Measurements from ENCODE around the gene IGFBP2. TPM values are rescaled to one million over a fixed set of nuclear protein-coding genes. Genes with fewer than 3 reads are reported as not detected.

The IGFBP2 gene
- polyA plus RNA-seq, 1 of the 3 experiments (the other 2 are of a cell fraction) = 695 TPM

- 83% methylated on average over 7 of the region's 7 CpGs for WGBS (ENCODE audit: low lambda C conversion rate)
- no peak overlapping the region for H3K27ac ChIP-seq (ENCODE audit: low read depth in 2 of 2, low read length in 1 of 2)
- CTCF ChIA-PET = interaction anchor here (1.1 to 1.9 kb wide), 2 partner anchors 91 to 465 kb away, joined by 4 to 8 read pairs; no protein-coding TSS in a partner anchor
- TF ChIP-seq REST (IDR thresholded peaks at IDR 0.05; ENCODE audit: low read depth, low read length) (no peak), RFX5 (IDR thresholded peaks at IDR 0.05; ENCODE audit: low read length) (no peak), RCOR1 (IDR thresholded peaks at IDR 0.05; ENCODE audit: low read length) (no peak), EP300 (IDR thresholded peaks at IDR 0.05; ENCODE audit: borderline replicate concordance in 1 of 2, low read depth in 1 of 2, low read length in 1 of 2) (no peak), RAD21 (IDR thresholded peaks at IDR 0.05; ENCODE audit: low read length) (no peak), GABPA (IDR thresholded peaks at IDR 0.05; ENCODE audit: low read depth) (no peak), POLR2AphosphoS5 (IDR thresholded peaks at IDR 0.05; ENCODE audit: low read depth, low read length) (no peak), GATA2 (CRISPR knock-in tag; IDR thresholded peaks at IDR 0.05) (no peak), SMC3 (IDR thresholded peaks at IDR 0.05; ENCODE audit: low read depth, low read length) (no peak), RXRA (IDR thresholded peaks at IDR 0.05; ENCODE audit: borderline replicate concordance, low read depth) (no peak), SIN3A (IDR thresholded peaks at IDR 0.05; ENCODE audit: borderline replicate concordance, low read depth, low read length) (no peak), MXI1 (IDR thresholded peaks at IDR 0.05; ENCODE audit: low read depth, low read length) (no peak), ELF1 (IDR thresholded peaks at IDR 0.05) (no peak), MEF2A (IDR thresholded peaks at IDR 0.05; ENCODE audit: borderline replicate concordance, low read depth) (no peak), TCF12 (IDR thresholded peaks at IDR 0.05) (no peak), FOXM1 (IDR thresholded peaks at IDR 0.05; ENCODE audit: low read depth) (no peak)
- TF ChIP-seq, protein P1, sequence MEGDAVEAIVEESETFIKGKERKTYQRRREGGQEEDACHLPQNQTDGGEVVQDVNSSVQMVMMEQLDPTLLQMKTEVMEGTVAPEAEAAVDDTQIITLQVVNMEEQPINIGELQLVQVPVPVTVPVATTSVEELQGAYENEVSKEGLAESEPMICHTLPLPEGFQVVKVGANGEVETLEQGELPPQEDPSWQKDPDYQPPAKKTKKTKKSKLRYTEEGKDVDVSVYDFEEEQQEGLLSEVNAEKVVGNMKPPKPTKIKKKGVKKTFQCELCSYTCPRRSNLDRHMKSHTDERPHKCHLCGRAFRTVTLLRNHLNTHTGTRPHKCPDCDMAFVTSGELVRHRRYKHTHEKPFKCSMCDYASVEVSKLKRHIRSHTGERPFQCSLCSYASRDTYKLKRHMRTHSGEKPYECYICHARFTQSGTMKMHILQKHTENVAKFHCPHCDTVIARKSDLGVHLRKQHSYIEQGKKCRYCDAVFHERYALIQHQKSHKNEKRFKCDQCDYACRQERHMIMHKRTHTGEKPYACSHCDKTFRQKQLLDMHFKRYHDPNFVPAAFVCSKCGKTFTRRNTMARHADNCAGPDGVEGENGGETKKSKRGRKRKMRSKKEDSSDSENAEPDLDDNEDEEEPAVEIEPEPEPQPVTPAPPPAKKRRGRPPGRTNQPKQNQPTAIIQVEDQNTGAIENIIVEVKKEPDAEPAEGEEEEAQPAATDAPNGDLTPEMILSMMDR (IDR thresholded peaks at IDR 0.05) = no peak
- TF ChIP-seq, protein P2, sequence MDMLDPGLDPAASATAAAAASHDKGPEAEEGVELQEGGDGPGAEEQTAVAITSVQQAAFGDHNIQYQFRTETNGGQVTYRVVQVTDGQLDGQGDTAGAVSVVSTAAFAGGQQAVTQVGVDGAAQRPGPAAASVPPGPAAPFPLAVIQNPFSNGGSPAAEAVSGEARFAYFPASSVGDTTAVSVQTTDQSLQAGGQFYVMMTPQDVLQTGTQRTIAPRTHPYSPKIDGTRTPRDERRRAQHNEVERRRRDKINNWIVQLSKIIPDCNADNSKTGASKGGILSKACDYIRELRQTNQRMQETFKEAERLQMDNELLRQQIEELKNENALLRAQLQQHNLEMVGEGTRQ (IDR thresholded peaks at IDR 0.05; ENCODE audit: borderline replicate concordance, low read depth, low read length) = no peak
- TF ChIP-seq, protein P3, sequence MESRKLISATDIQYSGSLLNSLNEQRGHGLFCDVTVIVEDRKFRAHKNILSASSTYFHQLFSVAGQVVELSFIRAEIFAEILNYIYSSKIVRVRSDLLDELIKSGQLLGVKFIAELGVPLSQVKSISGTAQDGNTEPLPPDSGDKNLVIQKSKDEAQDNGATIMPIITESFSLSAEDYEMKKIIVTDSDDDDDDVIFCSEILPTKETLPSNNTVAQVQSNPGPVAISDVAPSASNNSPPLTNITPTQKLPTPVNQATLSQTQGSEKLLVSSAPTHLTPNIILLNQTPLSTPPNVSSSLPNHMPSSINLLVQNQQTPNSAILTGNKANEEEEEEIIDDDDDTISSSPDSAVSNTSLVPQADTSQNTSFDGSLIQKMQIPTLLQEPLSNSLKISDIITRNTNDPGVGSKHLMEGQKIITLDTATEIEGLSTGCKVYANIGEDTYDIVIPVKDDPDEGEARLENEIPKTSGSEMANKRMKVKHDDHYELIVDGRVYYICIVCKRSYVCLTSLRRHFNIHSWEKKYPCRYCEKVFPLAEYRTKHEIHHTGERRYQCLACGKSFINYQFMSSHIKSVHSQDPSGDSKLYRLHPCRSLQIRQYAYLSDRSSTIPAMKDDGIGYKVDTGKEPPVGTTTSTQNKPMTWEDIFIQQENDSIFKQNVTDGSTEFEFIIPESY (IDR thresholded peaks at IDR 0.05; ENCODE audit: borderline replicate concordance, low read depth) = no peak
- H3K4me1 ChIP-seq (ENCODE audit: control insufficient read depth in 1 of 2, insufficient read depth in 2 of 2, low read depth in 1 of 2, low read length in 1 of 2) = peaks cover 23 to 32% of the 10 kb centered on the region in 2 experiments; a peak in 3 of 4 replicates
- no peaks in the 10 kb centered on the region for H3K27me3 ChIP-seq (ENCODE audit: insufficient read depth)
- no peaks in the 10 kb centered on the region for H3K79me2 ChIP-seq (ENCODE audit: insufficient read depth)
- H3K9me3 ChIP-seq = no peaks in the 10 kb centered on the region
- peaks cover under 1% of the 10 kb centered on the region for H3F3A ChIP-seq (replicated peaks; ENCODE audit: insufficient read depth)
- DNase-seq = no peak
- H2AFZ ChIP-seq (ENCODE audit: low read depth) = no peak overlapping the region
- no peak overlapping the region for H3K4me2 ChIP-seq
- H4K20me1 ChIP-seq (ENCODE audit: insufficient read depth) = no peaks in the 10 kb centered on the region
- no peak overlapping the region for H3K9ac ChIP-seq
- H3K9me2 ChIP-seq = no peaks in the 10 kb centered on the region
- no peak overlapping the region for H3K4me3 ChIP-seq (ENCODE audit: low read depth in 2 of 2, low read length in 1 of 2)
- POLR2A ChIA-PET = no interaction called here
- no peaks in the 10 kb centered on the region for H3K36me3 ChIP-seq (replicated peaks in 1 of 2; ENCODE audit: control insufficient read depth in 1 of 2, insufficient read depth in 2 of 2, low read length in 1 of 2)
Observed at GRCh38 chr2:216701544-216701943, 68.3 kb downstream of the IGFBP2 start.
